ENCODE data around the gene HERC2.
"Not testable (repeated sequence)": the region's sequence is repeated elsewhere in the genome, so short reads cannot be mapped to it uniquely, and the experiment has no call there.

The HERC2 gene

GRCh38 chr15:28178290-28178689, 143.7 kb downstream of the HERC2 start:
- no peak for DNase-seq

- no peak for DNase-seq
These were observed 152.6 kb downstream of the HERC2 start for GRCh38 chr15:28169366-28169765.

GRCh38 chr15:28168405-28169121, 153.4 kb downstream of the HERC2 start:
- DNase-seq = peak; percentile 4 to 51 (median 29)

GRCh38 chr15:28167042-28167441, 154.9 kb downstream of the HERC2 start:
- DNase-seq = no peak

GRCh38 chr15:28165791-28166190, 156.2 kb downstream of the HERC2 start:
- no peak for DNase-seq

GRCh38 chr15:28164876-28165275, 157.1 kb downstream of the HERC2 start:
- no peak for DNase-seq

- no peak for DNase-seq
These were observed 167.7 kb downstream of the HERC2 start for GRCh38 chr15:28154283-28154682.

- DNase-seq = no peak
These were observed 168.4 kb downstream of the HERC2 start for GRCh38 chr15:28153492-28154119.

GRCh38 chr15:28152538-28152923, 169.4 kb downstream of the HERC2 start:
- not testable (repeated sequence) for DNase-seq

- DNase-seq = not testable (repeated sequence)
These were observed 170.0 kb downstream of the HERC2 start for GRCh38 chr15:28151864-28152537.

- DNase-seq = peak; percentile 65 to 83 (median 79)
These were observed 174.2 kb downstream of the HERC2 start for GRCh38 chr15:28147801-28148200.

- DNase-seq = not testable (repeated sequence)
These were observed 176.6 kb downstream of the HERC2 start for GRCh38 chr15:28145419-28145818.

- no peak for DNase-seq
These were observed 181.9 kb downstream of the HERC2 start for GRCh38 chr15:28140062-28140461.

- DNase-seq = not testable (repeated sequence)
These were observed 184.5 kb downstream of the HERC2 start for GRCh38 chr15:28137408-28138039.

- DNase-seq = not testable (repeated sequence)
These were observed 185.6 kb downstream of the HERC2 start for GRCh38 chr15:28136236-28136904.

- no peak for DNase-seq
These were observed 188.7 kb downstream of the HERC2 start for GRCh38 chr15:28133281-28133680.

GRCh38 chr15:28132524-28133275, 189.3 kb downstream of the HERC2 start:
- no peak for DNase-seq

GRCh38 chr15:28131946-28132345, 190.0 kb downstream of the HERC2 start:
- no peak for DNase-seq

GRCh38 chr15:28131400-28131799, 190.6 kb downstream of the HERC2 start:
- no peak for DNase-seq

- no peak for DNase-seq
These were observed 191.3 kb downstream of the HERC2 start for GRCh38 chr15:28130651-28131050.

GRCh38 chr15:28129231-28129848, 192.6 kb downstream of the HERC2 start:
- DNase-seq = no peak

Measured in suppressor macrophage (primary cell).